IPS-NIHi7 (cell line): ENCODE measurements around the gene ENPP1.
A peak's percentile ranks its signal among the peaks of the same experiment; 100 is the strongest.
"Not testable (repeated sequence)": the region's sequence is repeated elsewhere in the genome, so short reads cannot be mapped to it uniquely, and the experiment has no call there.

Experiments used
- DNase-seq: peaks from one replicate; pipeline ENCODE4 v3.0.0; 2012; ENCODE audit warnings: mixed read lengths; ENCODE audit errors: extremely low spot score

ENPP1 gene

GRCh38 chr6:131876545-131876944, 68.7 kb downstream of the ENPP1 start:
- no peak for DNase-seq

- no peak for DNase-seq
Observed at GRCh38 chr6:131877999-131878789, 70.4 kb downstream of the ENPP1 start.

DNA sequence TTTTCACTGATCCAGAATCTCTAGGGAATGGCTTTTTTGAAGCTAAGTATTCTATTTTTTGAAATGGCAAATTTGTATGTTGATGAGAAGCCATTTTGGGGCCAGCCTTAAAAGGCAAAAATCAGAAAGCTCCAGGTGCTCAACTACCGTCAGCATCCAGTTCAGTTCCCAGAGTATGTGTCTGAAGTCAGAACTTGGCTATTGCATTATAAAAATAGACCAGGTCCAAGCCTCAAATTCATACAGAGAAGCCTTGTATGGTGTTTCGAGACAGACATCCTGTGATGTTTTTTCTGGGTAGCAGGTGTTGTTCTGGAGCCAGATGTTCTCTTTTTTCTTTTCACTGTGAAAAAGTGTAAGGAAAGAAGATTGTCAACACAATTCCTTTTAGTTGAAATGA, 75.2 kb downstream of the ENPP1 start:
- no peak for DNase-seq

- DNase-seq, result no peak
Observed at GRCh38 chr6:131885237-131885636, 77.4 kb downstream of the ENPP1 start.

- DNase-seq, result no peak
Observed at GRCh38 chr6:131886517-131886916, 78.7 kb downstream of the ENPP1 start.

GRCh38 chr6:131890091-131890490, 82.3 kb downstream of the ENPP1 start:
- DNase-seq, result no peak

DNA sequence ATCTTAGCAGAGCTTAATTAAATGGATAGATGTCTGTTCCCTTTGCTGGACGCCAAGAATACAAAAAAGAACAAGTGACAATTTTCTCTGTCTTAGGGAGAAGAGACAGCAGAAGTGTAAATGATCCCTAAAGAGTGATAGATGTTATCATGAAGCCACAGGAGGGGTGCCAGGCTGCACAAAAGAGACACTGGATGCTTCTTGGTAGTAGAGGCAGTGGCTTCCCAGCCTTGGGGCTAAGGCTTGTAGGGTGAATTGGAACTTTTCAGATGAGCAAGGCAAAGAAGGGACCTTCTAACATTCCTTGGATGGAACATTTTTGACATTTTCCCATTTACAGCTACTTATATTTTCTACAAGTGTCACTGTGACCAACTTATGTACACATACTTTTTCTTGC, 85.4 kb downstream of the ENPP1 start:
- DNase-seq, result no peak

DNA sequence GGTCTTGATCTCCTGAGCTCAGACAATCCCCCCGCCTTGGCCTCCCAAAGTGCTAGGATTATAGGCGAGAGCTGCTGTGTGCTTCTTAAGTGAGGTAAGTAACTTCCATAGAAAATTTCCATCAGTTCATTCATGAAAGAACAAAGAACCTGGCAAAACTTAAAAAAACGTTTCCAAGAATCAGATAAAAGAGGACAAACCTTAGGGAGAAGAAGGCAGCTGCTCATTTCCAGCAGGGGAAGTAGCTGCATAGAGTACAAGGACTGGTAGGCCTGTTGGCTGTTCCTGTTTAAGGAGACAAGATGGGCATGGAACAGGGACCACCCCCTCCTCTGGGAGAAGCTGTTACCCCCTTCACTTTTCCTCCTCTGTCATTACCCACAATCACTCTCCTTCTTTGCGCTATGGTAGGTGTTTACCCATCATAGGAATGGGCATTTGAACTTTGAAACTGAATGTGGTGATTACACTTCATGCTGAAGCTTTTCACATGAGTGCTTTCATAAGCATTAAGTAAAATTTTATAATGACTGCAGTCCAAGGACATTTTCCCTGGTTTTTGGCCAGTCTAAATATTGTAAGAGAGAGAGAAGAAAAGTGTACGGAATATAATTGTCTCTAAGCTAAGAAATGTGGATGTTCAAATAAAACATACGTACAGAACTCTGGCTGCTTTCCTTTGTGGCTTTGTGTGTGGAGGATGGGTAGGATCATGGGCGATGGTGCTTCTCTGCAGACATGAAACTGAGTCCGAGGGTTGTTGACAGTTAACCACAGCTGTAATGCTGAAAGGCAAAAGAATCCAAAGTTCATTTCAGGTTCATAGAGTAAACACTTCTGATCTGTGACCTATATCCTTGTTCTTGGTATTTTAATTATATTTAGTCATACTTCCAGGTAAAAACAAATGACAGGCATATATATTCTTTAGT, 86.9 kb downstream of the ENPP1 start:
- DNase-seq, result no peak

GRCh38 chr6:131897050-131897435, 89.2 kb downstream of the ENPP1 start:
- no peak for DNase-seq

DNA sequence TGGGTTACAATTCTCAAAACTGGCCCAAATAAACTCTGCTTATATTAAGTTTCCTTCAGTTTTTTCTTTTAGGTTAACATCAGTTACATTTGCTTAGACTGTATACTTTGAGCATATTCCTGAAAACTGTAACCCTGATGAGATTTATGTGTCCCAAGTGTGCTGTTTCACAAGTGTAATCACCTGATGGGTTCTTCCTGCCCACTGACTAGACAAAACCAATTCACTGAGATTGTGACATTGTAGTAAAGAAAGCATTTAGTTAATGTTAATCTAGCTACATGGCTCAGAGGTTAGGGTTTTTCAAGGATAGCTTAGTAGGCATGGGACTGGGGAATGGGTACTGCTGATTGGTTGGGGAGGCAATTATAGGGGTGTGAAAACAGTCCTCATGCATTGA, 89.8 kb downstream of the ENPP1 start:
- DNase-seq, result no peak

DNA sequence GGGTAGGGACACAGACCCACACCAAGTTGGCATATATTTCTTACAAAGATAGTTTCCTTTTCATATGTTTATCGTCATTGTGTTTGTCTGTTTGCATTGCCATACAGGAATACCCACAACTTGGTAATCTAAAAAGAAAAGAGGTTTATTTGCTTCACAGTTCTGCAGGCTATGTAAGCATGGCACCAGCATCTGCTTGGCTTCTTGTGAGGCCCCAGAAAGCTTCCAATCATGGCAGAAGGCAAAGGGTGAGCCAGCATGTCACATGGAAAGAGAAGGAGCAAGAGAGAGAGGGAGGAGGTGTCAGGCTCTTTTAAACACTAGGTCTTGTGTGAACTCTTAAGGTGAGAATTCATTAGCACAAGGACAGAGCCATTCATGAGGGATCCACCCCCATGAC, 90.9 kb downstream of the ENPP1 start:
- DNase-seq, result no peak

DNA sequence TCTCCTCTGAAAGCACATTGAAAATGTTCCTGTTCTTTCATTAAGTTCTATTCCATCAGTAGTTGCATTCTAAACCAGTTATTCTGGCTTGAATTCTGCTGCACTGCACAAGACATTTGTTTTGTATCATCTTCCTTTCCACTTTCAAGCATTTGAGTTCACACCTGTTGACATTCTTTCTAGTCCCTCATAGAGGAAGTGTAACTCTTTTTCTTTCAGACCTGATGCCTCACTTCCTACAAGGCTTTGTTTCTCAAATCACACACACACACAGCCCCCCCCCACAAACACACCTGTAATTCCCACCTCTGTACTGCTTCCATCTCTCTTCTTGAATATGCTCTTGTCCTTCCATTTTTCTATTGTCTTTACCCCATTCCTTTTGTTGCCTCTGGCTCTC, 92.4 kb downstream of the ENPP1 start:
- DNase-seq, result no peak

DNA sequence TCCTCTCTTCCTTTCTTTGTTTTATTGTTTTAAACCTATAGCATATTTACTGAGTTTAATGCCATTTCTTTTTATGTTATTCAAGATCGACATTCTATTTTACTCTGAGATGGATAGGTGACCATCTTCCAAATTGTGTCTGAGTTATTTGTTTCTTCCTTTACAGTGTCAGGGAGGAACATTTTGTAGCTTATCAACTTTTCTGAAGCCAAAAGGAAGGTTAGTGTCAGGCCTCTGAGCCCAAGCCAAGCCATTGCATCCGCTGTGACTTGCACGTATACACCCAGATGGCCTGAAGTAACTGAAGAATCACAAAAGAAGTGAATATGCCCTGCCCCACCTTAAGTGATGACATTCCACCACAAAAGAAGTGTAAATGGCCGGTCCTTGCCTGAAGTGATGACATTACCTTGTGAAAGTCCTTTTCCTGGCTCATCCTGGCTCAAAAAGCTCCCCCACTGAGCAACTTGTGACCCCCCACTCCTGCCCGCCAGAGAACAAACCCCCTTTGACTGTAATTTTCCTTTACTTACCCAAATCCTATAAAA, 93.6 kb downstream of the ENPP1 start:
- DNase-seq, result not testable (repeated sequence)

GRCh38 chr6:131903734-131904133, 95.9 kb downstream of the ENPP1 start:
- not testable (repeated sequence) for DNase-seq

- not testable (repeated sequence) for DNase-seq
Observed at GRCh38 chr6:131908787-131909186, 101.0 kb downstream of the ENPP1 start.

DNA sequence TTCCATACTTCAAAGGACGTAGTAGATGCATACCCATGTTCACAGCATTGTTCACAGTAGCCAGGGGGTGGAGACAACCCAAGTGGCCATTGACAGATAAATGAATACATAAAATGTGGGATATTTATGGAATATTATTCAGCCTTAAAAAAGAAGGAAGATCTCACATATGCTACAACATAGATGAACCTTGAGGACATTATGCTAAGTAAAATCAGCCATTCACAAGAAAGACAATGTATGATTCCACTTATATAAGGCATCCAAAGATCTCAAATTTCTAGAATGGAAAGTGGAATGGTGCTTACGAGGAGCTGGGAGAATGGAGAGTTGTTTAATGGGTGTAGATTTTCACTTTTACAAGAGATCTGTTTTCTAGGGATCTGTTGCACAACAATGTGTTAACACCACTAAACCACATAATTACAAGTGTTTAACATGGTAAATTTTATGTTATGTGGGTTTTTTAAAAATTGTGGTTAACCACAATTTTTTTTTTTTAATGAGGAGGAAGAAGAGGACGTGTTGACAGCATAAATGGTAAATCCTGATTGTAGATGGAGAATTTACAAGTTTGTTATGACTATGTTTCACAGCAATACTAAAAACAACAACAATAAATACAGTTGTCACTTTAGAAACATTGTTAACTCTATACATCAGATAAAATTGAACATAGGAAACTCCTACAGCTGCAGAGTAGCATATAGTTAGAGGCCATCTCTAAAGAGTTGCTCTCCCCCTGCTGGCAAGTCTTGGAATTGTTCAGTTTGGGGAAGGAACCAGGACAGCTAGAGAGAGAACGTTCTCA, 101.8 kb downstream of the ENPP1 start:
- peak; percentile 47 for DNase-seq

GRCh38 chr6:131910219-131910589, 102.4 kb downstream of the ENPP1 start:
- no peak for DNase-seq

- DNase-seq, result no peak
Observed at GRCh38 chr6:131910956-131911355, 103.1 kb downstream of the ENPP1 start.

- DNase-seq, result no peak
Observed at GRCh38 chr6:131911951-131912350, 104.1 kb downstream of the ENPP1 start.

GRCh38 chr6:131914234-131914633, 106.4 kb downstream of the ENPP1 start:
- no peak for DNase-seq

DNA sequence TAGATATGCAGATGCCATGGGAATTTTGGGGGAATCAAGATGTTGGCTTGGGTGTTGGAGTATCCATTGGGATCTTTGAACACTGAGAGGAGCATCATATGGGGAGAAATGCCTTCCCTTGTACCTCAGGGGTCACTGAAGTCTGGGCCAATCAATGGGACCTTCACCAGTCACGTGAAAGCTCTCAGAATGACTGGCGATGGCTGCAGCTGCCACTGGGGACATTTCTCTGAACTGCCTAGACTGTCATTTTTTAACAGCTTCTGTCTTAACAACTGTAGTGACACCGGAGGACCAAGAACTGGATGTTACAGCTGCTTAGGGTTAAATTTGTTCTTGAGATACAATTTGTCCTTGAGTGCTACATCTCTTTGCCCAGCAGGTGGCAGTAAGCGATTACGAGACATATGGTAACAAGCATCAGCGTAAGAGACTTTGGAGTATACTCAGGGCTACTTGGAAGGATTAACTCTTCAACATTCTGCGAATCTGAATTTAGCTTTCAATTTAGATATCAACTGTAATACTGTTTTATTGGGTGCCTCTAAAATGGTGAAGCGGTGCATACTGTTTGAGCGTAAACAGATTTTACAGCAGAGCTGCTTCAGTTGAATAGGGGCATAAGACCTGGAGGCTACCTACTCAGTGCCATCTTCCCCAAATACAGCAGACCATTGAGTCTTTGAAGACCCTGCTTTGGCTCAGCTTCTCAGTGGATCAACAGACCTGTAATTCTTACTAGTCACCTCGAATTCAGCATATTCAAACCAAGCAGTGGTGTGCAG, 107.3 kb downstream of the ENPP1 start:
- peak; percentile 36 for DNase-seq
